MM.1S (cell line): ENCODE measurements around the gene PPBP.

ENCODE experiments used
- DNase-seq: peaks from one replicate; pipeline ENCODE4 v3.0.0-alpha.2; 2015
- H2AFZ ChIP-seq: fragments of 300-600 bp; sonication (generic); 2 replicates; pipeline ENCODE4 v1.6.0; 2016; ENCODE audit warnings: antibody characterized with exemption, low read length
- H3F3A ChIP-seq: fragments of 300-600 bp; sonication (generic); 2 replicates; pipeline ENCODE4 v1.6.1; 2016; ENCODE audit warnings: mild to moderate bottlenecking, antibody characterized with exemption, low read length, moderate library complexity, mixed read lengths; ENCODE audit not compliant: insufficient read depth
- H3K27ac ChIP-seq: fragments of 300-600 bp; sonication (generic); 2 replicates; pipeline ENCODE4 v1.5.1; 2016; ENCODE audit warnings: mild to moderate bottlenecking, low read length
- H3K27me3 ChIP-seq: fragments of 300-600 bp; sonication (generic); replicated peaks from 2 replicates; pipeline ENCODE4 v1.6.0; 2016; ENCODE audit warnings: low read length; ENCODE audit not compliant: insufficient read depth
- H3K36me3 ChIP-seq: fragments of 300-600 bp; sonication (generic); replicated peaks from 2 replicates; pipeline ENCODE4 v1.6.1; 2016; ENCODE audit warnings: mild to moderate bottlenecking, low read length, mixed read lengths; ENCODE audit not compliant: insufficient read depth
- H3K4me1 ChIP-seq: fragments of 300-600 bp; sonication (generic); 2 replicates; pipeline ENCODE4 v1.6.1; 2016; ENCODE audit warnings: low read length, mixed read lengths
- H3K4me2 ChIP-seq: fragments of 300-600 bp; sonication (generic); 2 replicates; pipeline ENCODE4 v1.6.0; 2016; ENCODE audit warnings: low read depth, low read length
- H3K4me3 ChIP-seq: fragments of 300-600 bp; sonication (generic); 2 replicates; pipeline ENCODE4 v1.5.1; 2016; ENCODE audit warnings: low read length, mixed read lengths
- H3K79me2 ChIP-seq: fragments of 300-600 bp; sonication (generic); 2 replicates; pipeline ENCODE4 v1.6.1; 2016; ENCODE audit warnings: mixed run types, low read length, mixed read lengths
- H3K9ac ChIP-seq: fragments of 300-600 bp; sonication (generic); 2 replicates; pipeline ENCODE4 v1.6.1; 2016; ENCODE audit warnings: low read length, mixed read lengths
- H3K9me2 ChIP-seq: fragments of 300-600 bp; sonication (generic); replicated peaks from 2 replicates; pipeline ENCODE4 v1.6.1; 2016; ENCODE audit warnings: mild to moderate bottlenecking, low read length, mixed read lengths; ENCODE audit not compliant: insufficient read depth
- H3K9me3 ChIP-seq: fragments of 300-600 bp; sonication (generic); replicated peaks from 2 replicates; pipeline ENCODE4 v1.6.1; 2016; ENCODE audit warnings: mild to moderate bottlenecking, low read length, mixed read lengths; ENCODE audit not compliant: insufficient read depth
- H4K20me1 ChIP-seq: fragments of 300-600 bp; sonication (generic); 2 replicates; pipeline ENCODE4 v1.6.1; 2016; ENCODE audit warnings: mild to moderate bottlenecking, low read length, moderate library complexity, mixed read lengths; ENCODE audit not compliant: insufficient read depth
- CTCF ChIP-seq: fragments of 300-600 bp; sonication (generic); IDR thresholded peaks from 2 replicates; pipeline ENCODE4 v1.5.1; 2016; ENCODE audit warnings: antibody characterized with exemption, low read length, mixed read lengths
- EZH2 ChIP-seq: fragments of 300-600 bp; sonication (generic); optimal IDR thresholded peaks from 2 replicates; pipeline ENCODE3; 2017; ENCODE audit warnings: low read depth, mild to moderate bottlenecking, antibody characterized with exemption, low read length, mixed read lengths
- EZH2phosphoT487 ChIP-seq: fragments of 300-600 bp; sonication (generic); IDR thresholded peaks from 2 replicates; pipeline ENCODE4 v1.6.1; 2018; ENCODE audit warnings: antibody characterized with exemption, low read length

Gene PPBP

GRCh38 chr4:73988061-73988460 lies at the start of gene PPBP:
Gene PPBP (minus strand): TSS chr4:73988190. CDS start chr4:73988103, 87 bp downstream.
- Histone ChIP-seq H3K4me2 (no peak within 1 kb of the TSS), H3K79me2 (no peaks in the 10 kb centered on the region), H3K4me3 (no peak within 1 kb of the TSS), H3K4me1 (no peaks in the 10 kb centered on the region), H3K36me3 (no peaks in the 10 kb centered on the region), H4K20me1 (no peaks in the 10 kb centered on the region), H3K9ac (no peak within 1 kb of the TSS), H3K27ac (no peak within 1 kb of the TSS), H2AFZ (no peak within 1 kb of the TSS), H3K27me3 (no peaks in the 10 kb centered on the region), H3F3A (no peaks in the 10 kb centered on the region), H3K9me3 (no peaks in the 10 kb centered on the region), H3K9me2 (no peaks in the 10 kb centered on the region)
- TF ChIP-seq CTCF (no peak), EZH2 (no peak), EZH2phosphoT487 (no peak)
- no peak for DNase-seq

- Histone ChIP-seq H3K27ac (no peak overlapping the region), H3K27me3 (no peaks in the 10 kb centered on the region), H3K4me3 (no peak overlapping the region), H3K4me1 (no peaks in the 10 kb centered on the region), H4K20me1 (no peaks in the 10 kb centered on the region), H3K9ac (no peak overlapping the region), H3K9me2 (no peaks in the 10 kb centered on the region), H2AFZ (no peak overlapping the region), H3K79me2 (no peaks in the 10 kb centered on the region), H3K9me3 (no peaks in the 10 kb centered on the region), H3K4me2 (no peak overlapping the region), H3F3A (no peaks in the 10 kb centered on the region), H3K36me3 (no peaks in the 10 kb centered on the region)
- DNase-seq, result no peak
- TF ChIP-seq CTCF (no peak), EZH2phosphoT487 (no peak), EZH2 (no peak)
Observed at GRCh38 chr4:74037076-74037955, 49.3 kb upstream of the PPBP start.

GRCh38 chr4:74033739-74034138 lies 45.7 kb upstream of the PPBP start:
- H3K4me2 ChIP-seq, result no peak overlapping the region
- no peaks in the 10 kb centered on the region for H3K79me2 ChIP-seq
- H3K4me1 ChIP-seq, result no peaks in the 10 kb centered on the region
- no peaks in the 10 kb centered on the region for H3F3A ChIP-seq
- no peak overlapping the region for H3K4me3 ChIP-seq
- no peak for DNase-seq
- H3K27ac ChIP-seq, result no peak overlapping the region
- H3K9me2 ChIP-seq, result no peaks in the 10 kb centered on the region
- no peaks in the 10 kb centered on the region for H4K20me1 ChIP-seq
- no peak overlapping the region for H2AFZ ChIP-seq
- H3K9ac ChIP-seq, result no peak overlapping the region
- TF ChIP-seq EZH2phosphoT487 (no peak), EZH2 (no peak), CTCF (no peak)
- no peaks in the 10 kb centered on the region for H3K27me3 ChIP-seq
- H3K36me3 ChIP-seq, result no peaks in the 10 kb centered on the region
- no peaks in the 10 kb centered on the region for H3K9me3 ChIP-seq
